Measurements from ENCODE around the gene IL17B. TPM values are rescaled to one million over a fixed set of nuclear protein-coding genes. Genes with fewer than 3 reads are reported as not detected.
A peak's percentile ranks its signal among the peaks of the same experiment; 100 is the strongest.

The IL17B gene
- total RNA-seq, result not detected

GRCh38 chr5:149379177-149379761, at the start of gene IL17B:
TSS of gene IL17B (minus strand) at chr5:149379292. CDS start at chr5:149379225, 67 bp downstream.
- no peak within 1 kb of the TSS for H3K27ac Mint-ChIP-seq
- no peaks in the 10 kb centered on the region for H3K36me3 Mint-ChIP-seq
- H3K9me3 Mint-ChIP-seq, result no peaks in the 10 kb centered on the region
- DNase-seq (ENCODE audit: low spot score in 2 of 2) (no peak), ATAC-seq (no peak)

GRCh38 chr5:149428032-149428431, 48.9 kb upstream of the IL17B start:
- Mint-ChIP-seq H3K9me3 (no peaks in the 10 kb centered on the region), H3K36me3 (no peaks in the 10 kb centered on the region), H3K27ac (no peak overlapping the region)
- DNase-seq (ENCODE audit: low spot score in 2 of 2) (no peak), ATAC-seq (no peak)

GRCh38 chr5:149427374-149427773, 48.3 kb upstream of the IL17B start:
- DNase-seq (ENCODE audit: low spot score in 2 of 2) (no peak), ATAC-seq (no peak)
- H3K9me3 Mint-ChIP-seq, result no peaks in the 10 kb centered on the region
- H3K36me3 Mint-ChIP-seq, result no peaks in the 10 kb centered on the region
- H3K27ac Mint-ChIP-seq, result no peak overlapping the region

- ATAC-seq (no peak), DNase-seq (ENCODE audit: low spot score in 2 of 2) (no peak)
- Mint-ChIP-seq H3K9me3 (no peaks in the 10 kb centered on the region), H3K36me3 (no peaks in the 10 kb centered on the region), H3K27ac (no peak overlapping the region)
These were observed 47.8 kb upstream of the IL17B start for GRCh38 chr5:149426931-149427330.

GRCh38 chr5:149425729-149426128, 46.6 kb upstream of the IL17B start:
- Mint-ChIP-seq H3K36me3 (no peaks in the 10 kb centered on the region), H3K9me3 (no peaks in the 10 kb centered on the region)
- ATAC-seq, result no peak

GRCh38 chr5:149424371-149425315, 45.6 kb upstream of the IL17B start:
- no peak for DNase-seq (ENCODE audit: low spot score in 2 of 2)
- ATAC-seq, result no peak
- H3K9me3 Mint-ChIP-seq, result no peaks in the 10 kb centered on the region
- H3K36me3 Mint-ChIP-seq, result no peaks in the 10 kb centered on the region
- no peak overlapping the region for H3K27ac Mint-ChIP-seq

More at GRCh38 chr5:149425729-149426128, 46.6 kb upstream of the IL17B start:
- no peak overlapping the region for H3K27ac Mint-ChIP-seq
- DNase-seq (ENCODE audit: low spot score in 2 of 2), result no peak

- H3K27ac Mint-ChIP-seq, result no peak overlapping the region
- H3K36me3 Mint-ChIP-seq, result no peaks in the 10 kb centered on the region
- ATAC-seq (no peak), DNase-seq (ENCODE audit: low spot score in 2 of 2) (no peak)
- no peaks in the 10 kb centered on the region for H3K9me3 Mint-ChIP-seq
These were observed 44.7 kb upstream of the IL17B start for GRCh38 chr5:149423794-149424268.

GRCh38 chr5:149423049-149423793, 44.1 kb upstream of the IL17B start:
- Mint-ChIP-seq H3K27ac (no peak overlapping the region), H3K9me3 (no peaks in the 10 kb centered on the region), H3K36me3 (no peaks in the 10 kb centered on the region)
- DNase-seq (ENCODE audit: low spot score in 2 of 2) (no peak), ATAC-seq (no peak)

GRCh38 chr5:149422366-149423048, 43.4 kb upstream of the IL17B start:
- no peaks in the 10 kb centered on the region for H3K9me3 Mint-ChIP-seq
- ATAC-seq (peak; percentile 20 to 25), DNase-seq (ENCODE audit: low spot score in 2 of 2) (no peak)
- H3K36me3 Mint-ChIP-seq, result no peaks in the 10 kb centered on the region
- H3K27ac Mint-ChIP-seq, result no peak overlapping the region

GRCh38 chr5:149421834-149422233, 42.7 kb upstream of the IL17B start:
- H3K9me3 Mint-ChIP-seq, result no peaks in the 10 kb centered on the region

GRCh38 chr5:149421372-149421685, 42.2 kb upstream of the IL17B start:
- no peaks in the 10 kb centered on the region for H3K9me3 Mint-ChIP-seq
- ATAC-seq (no peak), DNase-seq (ENCODE audit: low spot score in 2 of 2) (no peak)
- no peak overlapping the region for H3K27ac Mint-ChIP-seq
- no peaks in the 10 kb centered on the region for H3K36me3 Mint-ChIP-seq

More at GRCh38 chr5:149421834-149422233, 42.7 kb upstream of the IL17B start:
- DNase-seq (ENCODE audit: low spot score in 2 of 2), result no peak
- Mint-ChIP-seq H3K36me3 (no peaks in the 10 kb centered on the region), H3K27ac (no peak overlapping the region)
- ATAC-seq, result peak in 1 of 2 donors; percentile 87

- ATAC-seq, result no peak
These were observed 41.7 kb upstream of the IL17B start for GRCh38 chr5:149420545-149421371.

GRCh38 chr5:149419859-149420544, 40.9 kb upstream of the IL17B start:
- ATAC-seq (no peak), DNase-seq (ENCODE audit: low spot score in 2 of 2) (no peak)
- H3K27ac Mint-ChIP-seq, result no peak overlapping the region
- no peaks in the 10 kb centered on the region for H3K36me3 Mint-ChIP-seq
- H3K9me3 Mint-ChIP-seq, result no peaks in the 10 kb centered on the region

More at GRCh38 chr5:149420545-149421371, 41.7 kb upstream of the IL17B start:
- Mint-ChIP-seq H3K9me3 (no peaks in the 10 kb centered on the region), H3K27ac (no peak overlapping the region), H3K36me3 (no peaks in the 10 kb centered on the region)
- no peak for DNase-seq (ENCODE audit: low spot score in 2 of 2)

- Mint-ChIP-seq H3K36me3 (no peaks in the 10 kb centered on the region), H3K27ac (no peak overlapping the region), H3K9me3 (no peaks in the 10 kb centered on the region)
- DNase-seq (ENCODE audit: low spot score in 2 of 2) (no peak), ATAC-seq (no peak)
These were observed 40.4 kb upstream of the IL17B start for GRCh38 chr5:149419532-149419858.

GRCh38 chr5:149418910-149419531, 39.9 kb upstream of the IL17B start:
- DNase-seq (ENCODE audit: low spot score in 2 of 2) (no peak), ATAC-seq (no peak)
- Mint-ChIP-seq H3K9me3 (no peaks in the 10 kb centered on the region), H3K27ac (no peak overlapping the region), H3K36me3 (no peaks in the 10 kb centered on the region)

Data from activated naive CD4-positive, alpha-beta T cell treated with anti-CD3 and anti-CD28 coated beads, Interleukin-2, amount 50 U/mL, for 72 hours (primary cell).